ENCODE data around the gene QRICH2.

Gene QRICH2

DNA sequence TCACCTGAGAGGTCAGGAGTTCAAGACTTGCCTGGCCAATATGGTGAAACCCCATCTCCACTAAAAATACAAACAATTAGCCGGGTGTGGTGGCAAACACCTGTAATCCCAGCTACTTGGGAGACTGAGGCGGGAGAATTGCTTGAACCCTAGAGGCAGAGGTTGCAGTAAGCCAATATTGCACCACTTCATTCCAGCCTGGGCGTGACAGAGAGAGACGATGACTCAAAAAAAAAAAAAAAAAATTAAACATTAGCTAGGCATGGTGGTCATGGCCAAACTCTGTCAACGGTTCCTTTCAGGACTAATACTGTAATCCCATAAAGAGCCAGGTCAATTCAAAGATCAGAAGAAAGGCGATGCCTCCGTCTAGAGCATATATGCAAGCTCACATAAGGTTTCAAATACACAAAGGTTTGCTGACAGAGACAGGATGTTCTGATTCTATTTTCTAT lies 70.2 kb downstream of the QRICH2 start:
- H3K27me3 ChIP-seq (ENCODE audit: insufficient read depth, low read length, poor library complexity, severe bottlenecking), result peaks cover 20% of the 10 kb centered on the region

GRCh38 chr17:76236603-76237002 lies 71.5 kb downstream of the QRICH2 start:
- Histone ChIP-seq H2AFZ (ENCODE audit: low read length) (no peak overlapping the region), H3K4me1 (ENCODE audit: insufficient read depth, low read length, poor library complexity, severe bottlenecking) (peaks cover 4% of the 10 kb centered on the region), H3K27me3 (ENCODE audit: insufficient read depth, low read length, poor library complexity, severe bottlenecking) (peaks cover 10% of the 10 kb centered on the region), H3K36me3 (ENCODE audit: insufficient read depth, low read length) (no peaks in the 10 kb centered on the region), H3K4me3 (ENCODE audit: low read length, poor library complexity, severe bottlenecking) (no peak overlapping the region), H3K9me2 (replicated peaks; ENCODE audit: low read depth, low read length) (no peaks in the 10 kb centered on the region), H4K20me1 (ENCODE audit: insufficient read depth, low read length, poor library complexity, severe bottlenecking) (no peaks in the 10 kb centered on the region), H3K9me3 (ENCODE audit: insufficient read depth, low read depth, low read length) (no peaks in the 10 kb centered on the region), H3F3A (ENCODE audit: low read depth) (no peaks in the 10 kb centered on the region), H3K9ac (ENCODE audit: low read depth, low read length, poor library complexity, severe bottlenecking) (no peak overlapping the region), H3K4me2 (ENCODE audit: low read depth, low read length, poor library complexity, severe bottlenecking) (no peak overlapping the region), H3K79me2 (ENCODE audit: insufficient read depth, low read length) (no peaks in the 10 kb centered on the region)
- TF ChIP-seq CTCF (conservative IDR thresholded peaks at IDR 0.05; ENCODE audit: low read length) (no peak), EZH2phosphoT487 (IDR thresholded peaks at IDR 0.05; ENCODE audit: borderline replicate concordance) (no peak)

More for the DNA sequence above, 70.2 kb downstream of the QRICH2 start:
- Histone ChIP-seq H3K4me2 (ENCODE audit: low read depth, low read length, poor library complexity, severe bottlenecking) (no peak overlapping the region), H3K36me3 (ENCODE audit: insufficient read depth, low read length) (no peaks in the 10 kb centered on the region), H3F3A (ENCODE audit: low read depth) (no peaks in the 10 kb centered on the region), H3K9me2 (replicated peaks; ENCODE audit: low read depth, low read length) (no peaks in the 10 kb centered on the region), H4K20me1 (ENCODE audit: insufficient read depth, low read length, poor library complexity, severe bottlenecking) (no peaks in the 10 kb centered on the region), H3K9me3 (ENCODE audit: insufficient read depth, low read depth, low read length) (no peaks in the 10 kb centered on the region), H3K9ac (ENCODE audit: low read depth, low read length, poor library complexity, severe bottlenecking) (no peak overlapping the region), H3K4me1 (ENCODE audit: insufficient read depth, low read length, poor library complexity, severe bottlenecking) (peaks cover 4% of the 10 kb centered on the region), H3K4me3 (ENCODE audit: low read length, poor library complexity, severe bottlenecking) (no peak overlapping the region), H3K79me2 (ENCODE audit: insufficient read depth, low read length) (no peaks in the 10 kb centered on the region), H2AFZ (ENCODE audit: low read length) (no peak overlapping the region)
- TF ChIP-seq CTCF (conservative IDR thresholded peaks at IDR 0.05; ENCODE audit: low read length) (no peak), EZH2phosphoT487 (IDR thresholded peaks at IDR 0.05; ENCODE audit: borderline replicate concordance) (no peak)

DNA sequence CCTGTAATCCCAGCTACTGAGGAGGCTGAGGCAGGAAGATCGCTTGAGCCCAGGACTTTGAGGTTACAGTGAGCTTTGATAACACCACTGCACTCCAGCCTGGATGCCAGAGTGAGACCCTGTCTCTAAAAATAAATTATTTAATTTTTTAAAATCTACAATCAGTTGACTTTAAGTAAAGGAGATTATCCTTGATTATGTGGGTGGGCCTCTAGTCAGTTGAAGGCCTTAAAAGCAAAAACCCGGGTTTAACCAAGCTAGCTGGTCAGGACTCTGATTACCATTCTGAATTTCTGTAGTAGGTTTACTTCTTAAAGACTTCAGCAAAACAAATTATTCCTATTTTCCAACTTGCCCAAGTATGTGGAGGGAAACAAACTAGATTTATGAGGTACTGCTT lies 72.2 kb downstream of the QRICH2 start:
- no peak overlapping the region for H3K4me3 ChIP-seq (ENCODE audit: low read length, poor library complexity, severe bottlenecking)
- no peaks in the 10 kb centered on the region for H3K9me2 ChIP-seq (replicated peaks; ENCODE audit: low read depth, low read length)
- H3K9me3 ChIP-seq (ENCODE audit: insufficient read depth, low read depth, low read length), result no peaks in the 10 kb centered on the region
- no peaks in the 10 kb centered on the region for H3K36me3 ChIP-seq (ENCODE audit: insufficient read depth, low read length)
- H3K79me2 ChIP-seq (ENCODE audit: insufficient read depth, low read length), result no peaks in the 10 kb centered on the region
- H3K4me1 ChIP-seq (ENCODE audit: insufficient read depth, low read length, poor library complexity, severe bottlenecking), result peaks cover 2% of the 10 kb centered on the region
- no peak overlapping the region for H2AFZ ChIP-seq (ENCODE audit: low read length)
- no peaks in the 10 kb centered on the region for H3F3A ChIP-seq (ENCODE audit: low read depth)
- H3K9ac ChIP-seq (ENCODE audit: low read depth, low read length, poor library complexity, severe bottlenecking), result no peak overlapping the region
- H3K4me2 ChIP-seq (ENCODE audit: low read depth, low read length, poor library complexity, severe bottlenecking), result no peak overlapping the region
- peaks cover 3% of the 10 kb centered on the region for H3K27me3 ChIP-seq (ENCODE audit: insufficient read depth, low read length, poor library complexity, severe bottlenecking)
- TF ChIP-seq EZH2phosphoT487 (IDR thresholded peaks at IDR 0.05; ENCODE audit: borderline replicate concordance) (no peak), CTCF (conservative IDR thresholded peaks at IDR 0.05; ENCODE audit: low read length) (no peak)
- H4K20me1 ChIP-seq (ENCODE audit: insufficient read depth, low read length, poor library complexity, severe bottlenecking), result no peaks in the 10 kb centered on the region
